Measurements from ENCODE around the gene FOXRED2. TPM values are rescaled to one million over a fixed set of nuclear protein-coding genes. Genes with fewer than 3 reads are reported as not detected.

FOXRED2 gene
- total RNA-seq, 1 experiment from 2014 or later: 37.7 TPM

- no peak for ATAC-seq
- H3K9me3 ChIP-seq (ENCODE audit: control insufficient read depth, insufficient read depth, low read depth, low read length): peaks cover 4% of the 10 kb centered on the region
- POLR2A ChIA-PET: interaction anchor here (0.7 kb wide), 1 partner anchor 115 kb away, joined by 3 read pairs; no protein-coding TSS in a partner anchor
These were observed 15.7 kb downstream of the FOXRED2 start for GRCh38 chr22:36491155-36491554.

GRCh38 chr22:36486619-36487384 is 20.0 kb downstream of the FOXRED2 start:
- BruUV-seq (replicated peaks): no TSS peak
- no peaks in the 10 kb centered on the region for H3K36me3 ChIP-seq (ENCODE audit: control insufficient read depth, insufficient read depth, low read length)
- ChIA-PET CTCF (interaction anchor here (0.6 to 0.7 kb wide), 4 partner anchors 9 to 208 kb away, joined by 3 to 11 read pairs (median 4); no protein-coding TSS in a partner anchor), POLR2A (no interaction called here)
- no peak for TF ChIP-seq TCF7L2 (IDR thresholded peaks at IDR 0.05; ENCODE audit: low read depth, low read length)
- TF ChIP-seq CTCF (IDR thresholded peaks at IDR 0.05): no peak
- no peak for TF ChIP-seq REST (IDR thresholded peaks at IDR 0.05; ENCODE audit: insufficient read depth in 1 of 2, low read depth in 2 of 2, low read length in 1 of 2)
- no peak for TF ChIP-seq SIN3A (IDR thresholded peaks at IDR 0.05; ENCODE audit: borderline replicate concordance, insufficient read depth, low read depth, low read length)
- no peak for DNase-seq (ENCODE audit: low read depth, low spot score)
- no peak overlapping the region for H3K4me3 ChIP-seq (ENCODE audit: low read depth in 2 of 2, low read length in 2 of 2)
- intact Hi-C loops (cut with micrococcal nuclease; ENCODE audit: unreplicated experiment): no loop called here
- no peaks in the 10 kb centered on the region; the same call in 1 of the 2 replicates for H3K4me1 ChIP-seq (ENCODE audit: control insufficient read depth, insufficient read depth, low read length)
- H3K9me3 ChIP-seq (ENCODE audit: control insufficient read depth, insufficient read depth, low read depth, low read length): peaks cover 4% of the 10 kb centered on the region
- H3K27ac ChIP-seq (ENCODE audit: low read length): no peak overlapping the region
- ATAC-seq: no peak
- in situ Hi-C loops (cut with HindIII; ENCODE audit: low pct_unique_long_range_greater_than_20kb, low sequenced_read_pairs): no loop called here
- no peaks in the 10 kb centered on the region for H3K27me3 ChIP-seq (ENCODE audit: control insufficient read depth, insufficient read depth, low read length)

More at GRCh38 chr22:36491155-36491554, 15.7 kb downstream of the FOXRED2 start:
- TF ChIP-seq CTCF (IDR thresholded peaks at IDR 0.05) (no peak), TCF7L2 (IDR thresholded peaks at IDR 0.05; ENCODE audit: low read depth, low read length) (no peak), REST (IDR thresholded peaks at IDR 0.05; ENCODE audit: insufficient read depth in 1 of 2, low read depth in 2 of 2, low read length in 1 of 2) (no peak), SIN3A (IDR thresholded peaks at IDR 0.05; ENCODE audit: borderline replicate concordance, insufficient read depth, low read depth, low read length) (no peak), POLR2AphosphoS5 (IDR thresholded peaks at IDR 0.05; ENCODE audit: low read depth, low read length) (no peak)
- in situ Hi-C loops (cut with HindIII; ENCODE audit: low pct_unique_long_range_greater_than_20kb, low sequenced_read_pairs) (no loop called here), intact Hi-C loops (cut with micrococcal nuclease; ENCODE audit: unreplicated experiment) (no loop called here)
- Histone ChIP-seq H3K4me1 (ENCODE audit: control insufficient read depth, insufficient read depth, low read length) (no peaks in the 10 kb centered on the region), H3K36me3 (ENCODE audit: control insufficient read depth, insufficient read depth, low read length) (no peaks in the 10 kb centered on the region), H3K27me3 (ENCODE audit: control insufficient read depth, insufficient read depth, low read length) (no peaks in the 10 kb centered on the region), H3K27ac (ENCODE audit: low read length) (no peak overlapping the region), H3K4me3 (ENCODE audit: low read depth in 2 of 2, low read length in 2 of 2) (no peak overlapping the region)
- no peak for DNase-seq (ENCODE audit: low read depth, low spot score)
- CTCF ChIA-PET: interaction anchor here (0.6 kb wide), 1 partner anchor 221 kb away, joined by 3 read pairs; no protein-coding TSS in a partner anchor
- BruUV-seq (replicated peaks): no TSS peak

Data from Panc1 (cell line).